SK-N-SH (cell line): ENCODE data around the gene ROR2. TPM values are rescaled to one million over a fixed set of nuclear protein-coding genes. Genes with fewer than 3 reads are reported as not detected.

Source experiments
- CTCF ChIA-PET: fragments of 300-600, 350-600 bp; formaldehyde crosslinking; extraction: SDS; loops from one replicate; lab custom pipeline; 2021; lab: Yijun Ruan, JAX
- POLR2A ChIA-PET: fragments of 350-600 bp; sonication (Branson Sonifier 250); formaldehyde crosslinking; extraction: SDS; loops from one replicate; lab custom pipeline; 2020; ENCODE audit warnings: antibody characterized with exemption, inconsistent platforms; lab: Yijun Ruan, JAX
- DNase-seq: peaks from one replicate; pipeline ENCODE4 v3.0.0; 2012
- H2AFZ ChIP-seq: fragments of 200-600 bp; sonication (generic); 2 replicates; pipeline ENCODE4 v1.8.1; 2016; ENCODE audit warnings: antibody characterized with exemption, mild to moderate bottlenecking, low read depth
- H3F3A ChIP-seq: fragments of 200-600 bp; sonication (generic); replicated peaks from 2 replicates; pipeline ENCODE3; 2016; ENCODE audit warnings: antibody characterized with exemption, mild to moderate bottlenecking; ENCODE audit not compliant: insufficient read depth
- H3K27ac ChIP-seq, 2 experiments: fragments of 200-500 bp in 1 of 2; fragments of 200-600 bp in 1 of 2; sonication (Bioruptor generic) in 1 of 2; sonication (generic), shearing (Covaris generic) in 1 of 2; 2 replicates each; pipeline versions ENCODE4 v1.5.1 to v1.6.1; 2014 to 2016; ENCODE audit warnings: low read depth in 2 of 2, inconsistent platforms in 1 of 2, low read length in 1 of 2, mild to moderate bottlenecking in 1 of 2, mixed read lengths in 1 of 2
- H3K27me3 ChIP-seq: fragments of 200-600 bp; sonication (generic), shearing (Covaris generic); 2 replicates; pipeline ENCODE4 v1.6.1; 2016; ENCODE audit warnings: mixed run types; ENCODE audit not compliant: insufficient read depth
- H3K36me3 ChIP-seq, 2 experiments: fragments of 200-500 bp in 1 of 2; fragments of 200-600 bp in 1 of 2; sonication (Bioruptor generic) in 1 of 2; sonication (generic) in 1 of 2; replicated peaks in 1 of 2; 2 replicates each; pipeline versions ENCODE3 to v1.5.1; 2014 to 2016; ENCODE audit warnings: low read length in 1 of 2, mild to moderate bottlenecking in 1 of 2; ENCODE audit not compliant: insufficient read depth in 2 of 2, control insufficient read depth in 1 of 2
- H3K4me1 ChIP-seq, 2 experiments: fragments of 200-500 bp in 1 of 2; fragments of 200-600 bp in 1 of 2; sonication (Bioruptor generic) in 1 of 2; sonication (generic), shearing (Covaris generic) in 1 of 2; 2 replicates each; pipeline versions ENCODE4 v1.5.1 to v1.6.1; 2014 to 2016; ENCODE audit warnings: low read depth in 1 of 2, low read length in 1 of 2, mixed run types in 1 of 2; ENCODE audit not compliant: insufficient read depth in 2 of 2, control insufficient read depth in 1 of 2
- H3K4me2 ChIP-seq: fragments of 200-600 bp; sonication (generic), shearing (Covaris generic); 2 replicates; pipeline ENCODE4 v1.6.1; 2017; ENCODE audit warnings: mixed run types
- H3K4me3 ChIP-seq, 2 experiments: fragments of 200-500 bp in 1 of 2; fragments of 200-600 bp in 1 of 2; sonication (Bioruptor generic) in 1 of 2; sonication (generic), shearing (Covaris generic) in 1 of 2; 2 replicates each; pipeline versions ENCODE4 v1.5.1 to v1.8.1; 2014 to 2016; ENCODE audit warnings: low read depth in 2 of 2, inconsistent platforms in 1 of 2, low read length in 1 of 2, mild to moderate bottlenecking in 1 of 2, mixed read lengths in 1 of 2, moderate library complexity in 1 of 2
- H3K79me2 ChIP-seq: fragments of 200-600 bp; sonication (generic); 2 replicates; pipeline ENCODE4 v1.8.1; 2017; ENCODE audit warnings: mild to moderate bottlenecking; ENCODE audit not compliant: insufficient read depth
- H3K9ac ChIP-seq: fragments of 200-600 bp; sonication (generic); 2 replicates; pipeline ENCODE4 v1.6.1; 2017; ENCODE audit warnings: mixed run types
- H3K9me2 ChIP-seq: fragments of 200-600 bp; sonication (generic); 2 replicates; pipeline ENCODE4 v1.6.1; 2017; ENCODE audit warnings: mixed run types
- H3K9me3 ChIP-seq: fragments of 200-600 bp; sonication (generic); 2 replicates; pipeline ENCODE4 v1.6.1; 2017; ENCODE audit warnings: mixed run types, mild to moderate bottlenecking, moderate library complexity
- H4K20me1 ChIP-seq: fragments of 200-600 bp; sonication (generic); 2 replicates; pipeline ENCODE4 v1.6.1; 2017; ENCODE audit warnings: mild to moderate bottlenecking, mixed run types; ENCODE audit not compliant: insufficient read depth
- ELF1 ChIP-seq: IDR thresholded peaks from 2 replicates; pipeline ENCODE4 v1.4.0; 2012
- EP300 ChIP-seq, 2 experiments: IDR thresholded peaks; 2 replicates each; pipeline versions ENCODE4 v1.4.0 to v1.6.1; 2012; ENCODE audit warnings: borderline replicate concordance in 1 of 2, low read depth in 1 of 2, low read length in 1 of 2
- FOSL2 ChIP-seq: IDR thresholded peaks from 2 replicates; pipeline ENCODE4 v1.4.0; 2012; ENCODE audit warnings: low read depth, mild to moderate bottlenecking, moderate library complexity, borderline replicate concordance
- GABPA ChIP-seq: IDR thresholded peaks from 2 replicates; pipeline ENCODE4 v1.4.0; 2012; ENCODE audit warnings: low read depth, mild to moderate bottlenecking
- GATA2 ChIP-seq: sonication (generic); formaldehyde crosslinking; IDR thresholded peaks from 2 replicates; pipeline ENCODE4 v1.5.0; 2020; ENCODE audit warnings: mild to moderate bottlenecking, missing genetic modification reagents
- JUND ChIP-seq: IDR thresholded peaks from 2 replicates; pipeline ENCODE4 v1.4.0; 2012
- MEF2A ChIP-seq: IDR thresholded peaks from 2 replicates; pipeline ENCODE4 v1.4.0; 2012; ENCODE audit warnings: low read depth, borderline replicate concordance
- NFIC ChIP-seq: IDR thresholded peaks from 2 replicates; pipeline ENCODE4 v1.4.0; 2012; ENCODE audit warnings: borderline replicate concordance
- NRF1 ChIP-seq: IDR thresholded peaks from 2 replicates; pipeline ENCODE4 v1.6.1; 2012; ENCODE audit warnings: low read depth, mild to moderate bottlenecking, low read length
- POLR2AphosphoS5 ChIP-seq: IDR thresholded peaks from 2 replicates; pipeline ENCODE4 v1.6.1; 2012; ENCODE audit warnings: low read depth, low read length
- RAD21 ChIP-seq: IDR thresholded peaks from 2 replicates; pipeline ENCODE4 v1.6.1; 2012; ENCODE audit warnings: mild to moderate bottlenecking, low read length
- RCOR1 ChIP-seq: fragments of 150-350 bp; IDR thresholded peaks from 2 replicates; pipeline ENCODE4 v1.6.1; 2017; ENCODE audit warnings: antibody characterized with exemption, low read length
- RFX5 ChIP-seq: IDR thresholded peaks from 2 replicates; pipeline ENCODE4 v1.6.1; 2012; ENCODE audit warnings: mild to moderate bottlenecking, improper control_type of control experiment, low read length
- RXRA ChIP-seq: IDR thresholded peaks from 2 replicates; pipeline ENCODE4 v1.4.0; 2012; ENCODE audit warnings: low read depth, mild to moderate bottlenecking, borderline replicate concordance
- SIN3A ChIP-seq: IDR thresholded peaks from 2 replicates; pipeline ENCODE4 v1.6.1; 2012; ENCODE audit warnings: low read depth, mild to moderate bottlenecking, low read length, moderate library complexity, borderline replicate concordance
- TAF1 ChIP-seq: IDR thresholded peaks from 2 replicates; pipeline ENCODE4 v1.6.1; 2012; ENCODE audit warnings: low read depth, mild to moderate bottlenecking, low read length, moderate library complexity, borderline replicate concordance
- TCF12 ChIP-seq: IDR thresholded peaks from 2 replicates; pipeline ENCODE4 v1.4.0; 2012
- YY1 ChIP-seq: IDR thresholded peaks from 2 replicates; pipeline ENCODE4 v1.4.0; 2012; ENCODE audit warnings: low read depth, mild to moderate bottlenecking
- WGBS: methylation state at CpG from one replicate; pipeline ENCODE4 v1.1.6; 2017; ENCODE audit warnings: low lambda C conversion rate; 5-methylcytosine and 5-hydroxymethylcytosine counted together
- polyA plus RNA-seq, 3 experiments: library from polyadenylated mRNA; depleted of rRNA; stranded (reverse); fragments of >200 nt; gene quantifications; 2 replicates each; pipeline ENCODE4 v1.2.3, GENCODE V29; 2012
- TF ChIP-seq, protein P1 (sequence below): fragments of 150-350 bp; IDR thresholded peaks from 2 replicates; pipeline ENCODE4 v1.6.1; 2016; ENCODE audit warnings: mild to moderate bottlenecking, low read depth, low read length
- TF ChIP-seq, protein P2 (sequence below): IDR thresholded peaks from 2 replicates; pipeline ENCODE4; 2012
- TF ChIP-seq, protein P3 (sequence below): IDR thresholded peaks from 2 replicates; pipeline ENCODE4 v1.4.0; 2012; ENCODE audit warnings: low read depth
- TF ChIP-seq, protein P4 (sequence below): fragments of 150-350 bp; IDR thresholded peaks from 2 replicates; pipeline ENCODE4 v1.6.1; 2017; ENCODE audit warnings: antibody characterized with exemption, low read length, low read depth, borderline replicate concordance
- TF ChIP-seq, protein P5 (sequence below): IDR thresholded peaks from 2 replicates; pipeline ENCODE4 v1.4.0; 2012; ENCODE audit warnings: low read depth, borderline replicate concordance

The ROR2 gene
- polyA plus RNA-seq, 1 of the 3 experiments (the other 2 are of a cell fraction) = 0.43 TPM

GRCh38 chr9:91736898-91737601, 213.0 kb downstream of the ROR2 start (continued):
- TF ChIP-seq RAD21 (no peak), GATA2 (CRISPR knock-in tag) (peak; percentile 87), POLR2AphosphoS5 (no peak), MEF2A (no peak)
- TF ChIP-seq, protein P1, sequence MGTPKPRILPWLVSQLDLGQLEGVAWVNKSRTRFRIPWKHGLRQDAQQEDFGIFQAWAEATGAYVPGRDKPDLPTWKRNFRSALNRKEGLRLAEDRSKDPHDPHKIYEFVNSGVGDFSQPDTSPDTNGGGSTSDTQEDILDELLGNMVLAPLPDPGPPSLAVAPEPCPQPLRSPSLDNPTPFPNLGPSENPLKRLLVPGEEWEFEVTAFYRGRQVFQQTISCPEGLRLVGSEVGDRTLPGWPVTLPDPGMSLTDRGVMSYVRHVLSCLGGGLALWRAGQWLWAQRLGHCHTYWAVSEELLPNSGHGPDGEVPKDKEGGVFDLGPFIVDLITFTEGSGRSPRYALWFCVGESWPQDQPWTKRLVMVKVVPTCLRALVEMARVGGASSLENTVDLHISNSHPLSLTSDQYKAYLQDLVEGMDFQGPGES = no peak

- H3K9ac ChIP-seq = no peak overlapping the region
- no peaks in the 10 kb centered on the region for H3K36me3 ChIP-seq
- ChIA-PET CTCF (interaction anchor here (1.5 to 5.4 kb wide), 3 partner anchors 24 to 219 kb away, joined by 3 to 48 read pairs (median 40); partner anchors contain the start of gene ROR2), POLR2A (no interaction called here)
- no peaks in the 10 kb centered on the region for H4K20me1 ChIP-seq
- TF ChIP-seq, protein P2, sequence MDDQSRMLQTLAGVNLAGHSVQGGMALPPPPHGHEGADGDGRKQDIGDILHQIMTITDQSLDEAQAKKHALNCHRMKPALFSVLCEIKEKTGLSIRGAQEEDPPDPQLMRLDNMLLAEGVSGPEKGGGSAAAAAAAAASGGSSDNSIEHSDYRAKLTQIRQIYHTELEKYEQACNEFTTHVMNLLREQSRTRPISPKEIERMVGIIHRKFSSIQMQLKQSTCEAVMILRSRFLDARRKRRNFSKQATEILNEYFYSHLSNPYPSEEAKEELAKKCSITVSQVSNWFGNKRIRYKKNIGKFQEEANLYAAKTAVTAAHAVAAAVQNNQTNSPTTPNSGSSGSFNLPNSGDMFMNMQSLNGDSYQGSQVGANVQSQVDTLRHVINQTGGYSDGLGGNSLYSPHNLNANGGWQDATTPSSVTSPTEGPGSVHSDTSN = no peak
- TF ChIP-seq FOSL2 (no peak), RCOR1 (no peak), TCF12 (no peak), NFIC (no peak), JUND (no peak), SIN3A (no peak), GATA2 (CRISPR knock-in tag) (no peak), YY1 (no peak), RXRA (no peak), TAF1 (no peak), GABPA (no peak), RFX5 (no peak), EP300 (IDR thresholded peaks at IDR 0.05; ENCODE audit: borderline replicate concordance in 1 of 2, low read depth in 1 of 2, low read length in 1 of 2) (no peak), ELF1 (no peak), NRF1 (no peak)
- TF ChIP-seq, protein P3, sequence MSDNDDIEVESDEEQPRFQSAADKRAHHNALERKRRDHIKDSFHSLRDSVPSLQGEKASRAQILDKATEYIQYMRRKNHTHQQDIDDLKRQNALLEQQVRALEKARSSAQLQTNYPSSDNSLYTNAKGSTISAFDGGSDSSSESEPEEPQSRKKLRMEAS = no peak
- TF ChIP-seq, protein P4, sequence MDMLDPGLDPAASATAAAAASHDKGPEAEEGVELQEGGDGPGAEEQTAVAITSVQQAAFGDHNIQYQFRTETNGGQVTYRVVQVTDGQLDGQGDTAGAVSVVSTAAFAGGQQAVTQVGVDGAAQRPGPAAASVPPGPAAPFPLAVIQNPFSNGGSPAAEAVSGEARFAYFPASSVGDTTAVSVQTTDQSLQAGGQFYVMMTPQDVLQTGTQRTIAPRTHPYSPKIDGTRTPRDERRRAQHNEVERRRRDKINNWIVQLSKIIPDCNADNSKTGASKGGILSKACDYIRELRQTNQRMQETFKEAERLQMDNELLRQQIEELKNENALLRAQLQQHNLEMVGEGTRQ = no peak
- TF ChIP-seq, protein P1 = no peak
- TF ChIP-seq, protein P5, sequence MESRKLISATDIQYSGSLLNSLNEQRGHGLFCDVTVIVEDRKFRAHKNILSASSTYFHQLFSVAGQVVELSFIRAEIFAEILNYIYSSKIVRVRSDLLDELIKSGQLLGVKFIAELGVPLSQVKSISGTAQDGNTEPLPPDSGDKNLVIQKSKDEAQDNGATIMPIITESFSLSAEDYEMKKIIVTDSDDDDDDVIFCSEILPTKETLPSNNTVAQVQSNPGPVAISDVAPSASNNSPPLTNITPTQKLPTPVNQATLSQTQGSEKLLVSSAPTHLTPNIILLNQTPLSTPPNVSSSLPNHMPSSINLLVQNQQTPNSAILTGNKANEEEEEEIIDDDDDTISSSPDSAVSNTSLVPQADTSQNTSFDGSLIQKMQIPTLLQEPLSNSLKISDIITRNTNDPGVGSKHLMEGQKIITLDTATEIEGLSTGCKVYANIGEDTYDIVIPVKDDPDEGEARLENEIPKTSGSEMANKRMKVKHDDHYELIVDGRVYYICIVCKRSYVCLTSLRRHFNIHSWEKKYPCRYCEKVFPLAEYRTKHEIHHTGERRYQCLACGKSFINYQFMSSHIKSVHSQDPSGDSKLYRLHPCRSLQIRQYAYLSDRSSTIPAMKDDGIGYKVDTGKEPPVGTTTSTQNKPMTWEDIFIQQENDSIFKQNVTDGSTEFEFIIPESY = no peak
- no peak for DNase-seq
- peak overlapping the region in 1 of 2 experiments; percentile 85; a peak in 2 of 4 replicates for H3K27ac ChIP-seq
- H3K4me1 ChIP-seq = peaks cover 0 to 21% of the 10 kb centered on the region in 2 experiments; a peak in 2 of 4 replicates
- 73% methylated on average over 5 of the region's 5 CpGs for WGBS
- H3K27me3 ChIP-seq = peaks cover 10% of the 10 kb centered on the region; the same call in 1 of the 2 replicates
- H3K4me3 ChIP-seq = no peak overlapping the region
- no peaks in the 10 kb centered on the region for H3F3A ChIP-seq
- H3K4me2 ChIP-seq = no peak overlapping the region
- no peaks in the 10 kb centered on the region for H3K9me3 ChIP-seq
- no peaks in the 10 kb centered on the region for H3K9me2 ChIP-seq
- no peaks in the 10 kb centered on the region for H3K79me2 ChIP-seq
- H2AFZ ChIP-seq = no peak overlapping the region
These were observed 213.7 kb downstream of the ROR2 start for GRCh38 chr9:91736311-91736710.
